T47D (cell line): ENCODE data around the gene ARID1B.
"Not testable (repeated sequence)": the region's sequence is repeated elsewhere in the genome, so short reads cannot be mapped to it uniquely, and the experiment has no call there.

ENCODE experiments used
- DNase-seq, 2 experiments: peaks; one replicate each; pipeline versions ENCODE4 v3.0.0 to v3.0.0-alpha.2; 2011 to 2012; ENCODE audit warnings: low read depth in 1 of 2, low spot score in 1 of 2
- JUND ChIP-seq: IDR thresholded peaks from 2 replicates; pipeline ENCODE4 v1.6.1; 2012; ENCODE audit warnings: low read depth
- in situ Hi-C: cut with HindIII; loops from 2 replicates; pipeline ENCODE4 v1.10.0; 2016; ENCODE audit warnings: low sequenced_read_pairs, low pct_unique_long_range_greater_than_20kb

Gene ARID1B

DNA sequence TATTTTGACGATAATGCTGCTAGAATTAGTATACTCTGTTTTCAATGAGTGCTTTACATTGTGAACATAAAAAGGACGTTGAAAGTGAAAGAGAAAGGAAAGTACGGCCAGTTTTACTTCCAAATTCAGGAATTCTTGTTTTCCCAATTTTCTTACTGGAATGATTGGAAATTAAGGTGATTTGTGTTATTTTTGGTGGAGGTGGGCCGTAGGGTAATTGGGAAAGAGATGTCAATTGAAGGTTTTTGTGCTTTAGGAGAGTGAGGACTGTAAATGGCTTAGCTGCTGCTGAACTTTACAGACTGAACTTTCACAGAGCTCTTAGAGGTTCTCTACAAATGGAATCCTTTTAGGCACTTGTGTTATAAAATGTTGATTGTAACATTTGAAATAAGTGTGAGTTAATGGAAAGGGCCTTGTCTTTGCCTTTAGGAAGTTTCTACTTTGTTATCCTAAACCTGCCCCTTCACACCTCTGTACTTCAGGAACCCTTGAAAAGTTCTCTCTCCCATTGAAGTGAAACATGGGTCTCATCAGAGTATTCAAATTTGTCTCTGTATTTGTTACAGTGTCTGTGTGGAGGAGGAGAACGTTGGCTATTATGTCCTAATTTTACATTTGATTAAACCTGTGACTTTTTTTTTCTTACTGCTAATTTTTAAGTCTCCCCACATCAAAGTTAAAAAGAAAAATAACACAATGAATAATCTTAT, 256.4 kb downstream of the ARID1B start:
- in situ Hi-C loops = no loop called here
- TF ChIP-seq JUND = no peak
- peak in 1 of 2 experiments; percentile 18 for DNase-seq

DNA sequence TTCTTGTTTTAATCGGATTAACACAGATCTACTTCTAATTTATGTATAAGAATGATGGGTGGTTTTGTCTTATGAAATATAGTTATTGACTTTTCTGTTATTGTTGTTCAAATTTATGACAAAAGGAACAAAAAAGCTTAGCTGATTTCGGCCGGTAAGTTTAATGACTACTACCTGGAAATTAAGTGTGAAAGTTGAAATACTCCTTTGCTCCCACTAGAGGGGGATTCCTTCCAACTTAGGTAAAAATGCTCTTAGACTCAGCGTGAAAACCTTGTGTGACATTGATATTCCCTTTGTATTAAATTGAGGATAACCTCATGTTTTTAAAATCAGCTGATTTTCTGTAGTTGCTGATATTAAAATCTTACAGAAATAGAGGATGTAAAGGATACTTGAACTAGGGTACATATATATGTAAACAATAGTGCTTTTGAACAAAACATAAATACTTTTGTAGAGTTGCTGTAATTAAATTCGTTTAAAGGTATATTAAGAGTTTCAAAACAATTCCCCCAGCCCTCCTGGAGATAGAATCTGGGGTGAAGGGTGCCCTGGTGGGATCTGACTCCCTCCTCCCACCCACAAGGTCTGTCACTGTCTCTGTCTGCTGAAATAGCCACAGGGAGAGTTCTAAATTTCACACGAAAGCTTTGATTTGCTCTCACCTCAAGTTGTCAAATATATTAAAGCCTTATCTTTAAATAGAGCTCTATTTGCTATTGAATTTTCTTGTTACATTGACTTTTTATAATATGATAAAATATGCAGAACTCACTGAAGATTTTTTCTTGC, 257.5 kb downstream of the ARID1B start:
- TF ChIP-seq JUND = no peak
- peak in 1 of 2 experiments; percentile 69 for DNase-seq
- in situ Hi-C loops = no loop called here

GRCh38 chr6:157035546-157035945, 258.4 kb downstream of the ARID1B start:
- TF ChIP-seq JUND = no peak
- in situ Hi-C loops = no loop called here
- DNase-seq = no peak

DNA sequence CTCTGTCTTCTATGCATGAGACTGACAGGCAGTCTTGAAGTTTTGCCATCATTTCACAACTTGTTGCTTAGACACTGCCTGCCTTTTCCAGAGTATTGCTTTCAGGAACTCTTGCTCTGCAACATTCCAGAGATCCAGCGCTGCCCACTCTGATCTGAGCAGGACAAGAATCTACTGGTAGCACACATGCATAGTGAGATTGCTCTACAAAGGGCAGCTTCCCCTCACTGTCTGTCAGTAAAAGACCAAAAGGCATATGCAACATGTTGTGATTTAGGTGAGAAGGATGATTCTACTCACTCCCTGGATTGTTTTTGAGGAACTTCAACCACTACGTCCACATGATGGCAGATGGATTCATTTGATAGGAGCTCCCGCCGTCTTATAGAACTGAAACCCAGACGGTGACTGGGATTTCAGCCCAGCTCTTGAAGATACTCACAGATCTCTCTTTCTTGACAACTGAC, 259.1 kb downstream of the ARID1B start:
- DNase-seq = peak in 1 of 2 experiments; percentile 74
- TF ChIP-seq JUND = no peak
- in situ Hi-C loops = no loop called here

DNA sequence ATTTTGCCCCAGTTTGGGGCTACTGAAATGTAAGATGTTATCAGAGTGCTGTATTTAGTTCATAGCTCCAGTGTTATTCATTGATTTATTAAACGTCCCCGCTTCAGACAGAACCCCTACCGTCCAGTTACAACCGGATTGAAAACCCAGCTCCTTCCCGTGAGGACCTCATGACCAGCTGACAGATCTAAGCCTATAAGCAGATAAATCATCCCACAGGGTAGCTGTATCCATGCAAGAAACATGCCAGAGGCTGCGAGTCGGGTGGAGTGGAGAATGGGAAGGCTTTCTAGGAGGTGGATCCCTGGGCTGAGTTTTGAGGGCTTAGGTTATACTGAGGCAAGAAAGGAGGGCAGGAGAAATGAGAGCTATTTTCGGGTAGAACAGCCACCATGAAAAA, 260.0 kb downstream of the ARID1B start:
- no peak for TF ChIP-seq JUND
- no peak for DNase-seq
- in situ Hi-C loops = no loop called here

GRCh38 chr6:157038610-157039009, 261.4 kb downstream of the ARID1B start:
- TF ChIP-seq JUND = no peak
- in situ Hi-C loops = no loop called here
- peak in 1 of 2 experiments; percentile 35 for DNase-seq

- DNase-seq, in situ Hi-C loops: not testable (repeated sequence)
These were observed 262.5 kb downstream of the ARID1B start for GRCh38 chr6:157039639-157040038.

DNA sequence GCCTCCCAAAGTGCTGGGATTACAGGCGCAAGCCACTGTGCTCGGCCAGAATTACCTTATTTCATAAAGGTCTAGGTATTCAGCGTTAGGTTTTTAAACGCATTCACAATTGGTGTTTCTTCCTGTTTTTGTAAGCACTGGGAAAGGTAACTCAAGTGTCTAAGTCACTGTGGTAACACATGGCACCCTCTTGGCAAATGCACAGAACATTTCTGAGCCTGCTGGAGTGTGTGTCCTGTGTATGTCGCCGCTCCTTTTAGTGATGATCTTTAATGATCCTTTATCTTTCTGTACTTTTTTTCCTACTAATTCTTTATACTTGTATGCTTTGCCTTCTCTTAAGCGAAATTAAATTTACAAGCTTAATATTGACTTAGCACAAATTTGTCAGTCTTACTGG, 263.0 kb downstream of the ARID1B start:
- TF ChIP-seq JUND = no peak
- DNase-seq = no peak
- in situ Hi-C loops = no loop called here

DNA sequence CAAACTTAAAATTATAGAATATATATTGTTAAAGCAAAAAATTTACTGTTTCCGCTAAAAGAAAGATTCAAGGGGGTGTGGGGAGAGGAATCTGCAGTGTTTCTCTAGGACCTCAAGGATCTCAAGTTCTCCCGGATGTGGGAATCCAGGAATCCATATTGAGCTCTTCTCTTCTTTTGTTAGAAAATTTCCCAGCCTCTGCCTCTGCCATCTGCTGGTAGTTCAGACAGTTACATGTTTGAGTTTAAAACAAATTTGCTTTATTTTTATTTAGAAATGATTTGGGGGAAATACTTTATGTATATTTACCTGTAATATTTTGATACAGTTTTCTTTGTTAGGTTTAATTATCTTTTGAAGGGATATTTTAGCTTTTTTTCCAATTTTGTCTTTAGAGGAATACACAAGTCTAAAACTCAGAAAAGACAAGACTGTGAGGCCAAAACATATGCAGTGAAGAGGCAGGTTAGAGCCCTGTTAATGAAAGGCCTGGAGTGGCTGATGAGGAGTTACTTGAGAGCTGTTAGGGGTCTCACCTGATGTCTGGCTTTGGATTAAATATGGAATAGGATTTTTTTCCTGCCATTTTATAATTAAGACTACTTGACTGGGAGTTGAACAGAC, 268.8 kb downstream of the ARID1B start:
- peak in 1 of 2 experiments; percentile 63 for DNase-seq
- TF ChIP-seq JUND = no peak
- in situ Hi-C loops = no loop called here

- no peak for DNase-seq
- TF ChIP-seq JUND = no peak
- in situ Hi-C loops = no loop called here
These were observed 269.6 kb downstream of the ARID1B start for GRCh38 chr6:157046776-157047175.

DNA sequence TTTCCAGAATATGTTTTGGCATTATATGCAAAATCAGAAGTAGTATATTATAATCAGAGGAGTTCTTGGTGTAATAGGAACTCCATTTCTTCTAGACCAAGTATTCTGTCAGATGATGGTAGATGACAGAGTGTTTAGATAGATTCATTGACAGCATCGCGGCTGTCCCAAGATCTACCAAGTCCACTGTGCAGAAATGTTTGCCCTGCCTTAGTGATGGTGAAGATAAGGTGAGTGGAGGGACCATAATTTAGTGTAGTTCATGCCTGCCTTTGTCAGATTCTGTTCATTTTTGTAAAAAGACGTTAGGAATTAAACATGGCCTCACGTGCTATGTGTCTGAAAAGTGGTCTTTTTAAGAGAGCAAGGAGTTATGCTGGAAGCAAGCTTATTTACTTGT, 270.1 kb downstream of the ARID1B start:
- TF ChIP-seq JUND = no peak
- in situ Hi-C loops = no loop called here
- DNase-seq = no peak

DNA sequence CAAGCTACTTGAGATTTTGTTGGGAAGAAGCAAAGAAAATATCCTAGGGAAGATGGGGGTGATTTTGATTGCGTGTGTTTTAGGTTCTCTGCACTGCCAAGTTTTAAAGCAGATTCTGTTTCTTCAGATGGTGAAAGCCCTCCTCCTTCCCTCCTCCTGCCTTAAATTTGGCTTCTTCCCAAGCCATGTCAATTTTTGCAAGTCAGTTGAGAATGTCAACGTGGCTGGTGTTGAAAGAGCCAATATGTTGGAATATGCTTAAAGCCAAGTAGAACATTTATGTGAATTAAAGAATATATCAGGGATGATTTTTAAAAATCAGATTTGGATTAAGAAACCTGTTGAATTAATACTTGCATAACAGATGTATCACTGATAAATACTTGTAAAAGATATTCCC, 270.8 kb downstream of the ARID1B start:
- in situ Hi-C loops = no loop called here
- no peak for DNase-seq
- TF ChIP-seq JUND = no peak

DNA sequence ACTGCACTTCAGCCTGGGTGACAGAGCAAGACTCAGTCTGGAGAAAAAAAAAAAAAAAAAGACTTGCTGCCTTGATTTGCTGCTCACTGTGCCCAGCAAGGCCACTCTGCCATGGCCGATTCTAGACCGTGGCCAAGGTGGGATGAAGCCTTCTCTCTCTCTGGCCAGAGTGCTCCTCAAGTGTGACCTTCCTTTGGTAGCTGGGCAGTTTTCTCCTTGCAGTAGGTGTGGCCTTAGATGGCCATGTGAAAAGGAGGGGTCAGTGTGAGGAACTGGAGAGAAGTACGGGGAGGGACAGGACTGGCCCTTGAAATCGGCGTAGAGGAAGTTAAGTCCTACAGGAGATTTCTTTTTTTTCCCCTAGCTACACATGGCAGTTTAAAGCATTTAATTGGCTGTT, 272.0 kb downstream of the ARID1B start:
- TF ChIP-seq JUND = no peak
- DNase-seq = no peak
- in situ Hi-C loops = no loop called here
